PFSK-1 (cell line): ENCODE measurements around the gene SFT2D1.

Experiments used
- POLR2AphosphoS5 ChIP-seq: IDR thresholded peaks from 2 replicates; pipeline ENCODE4 v1.6.1; 2012; ENCODE audit warnings: low read depth, mild to moderate bottlenecking, control low read depth, low read length, moderate library complexity
- REST ChIP-seq, 2 experiments: IDR thresholded peaks; 2 replicates each; pipeline versions ENCODE4 v1.6.1 to v1.8.0; 2011 to 2012; ENCODE audit warnings: low read depth in 2 of 2, low read length in 2 of 2, control low read depth in 1 of 2, inconsistent platforms in 1 of 2, mild to moderate bottlenecking in 1 of 2, moderate library complexity in 1 of 2; ENCODE audit not compliant: insufficient read depth in 1 of 2
- SIN3A ChIP-seq: IDR thresholded peaks from 2 replicates; pipeline ENCODE4 v1.6.1; 2012; ENCODE audit warnings: mild to moderate bottlenecking, low read length, moderate library complexity, borderline replicate concordance; ENCODE audit not compliant: insufficient read depth
- TAF1 ChIP-seq: IDR thresholded peaks from 2 replicates; pipeline ENCODE4 v1.6.1; 2012; ENCODE audit warnings: low read length, control low read depth, borderline replicate concordance; ENCODE audit not compliant: insufficient read depth

- TF ChIP-seq POLR2AphosphoS5 (no peak), REST (IDR thresholded peaks at IDR 0.05; ENCODE audit: insufficient read depth in 1 of 2, low read depth in 2 of 2, low read length in 2 of 2) (no peak), SIN3A (no peak), TAF1 (no peak)
Observed at GRCh38 chr6:166377721-166378120, 35.4 kb upstream of the SFT2D1 start.
